Dendritic cell treated with granulocyte-macrophage colony-stimulating factor and Interleukin-4, amounts not matched to agents 40 ng/mL and 50 ng/mL, for 4 days (primary cell): Measurements from ENCODE around the gene SEC22C.
"Not testable (repeated sequence)": the region's sequence is repeated elsewhere in the genome, so short reads cannot be mapped to it uniquely, and the experiment has no call there.

Experiments used
- H3K27ac Mint-ChIP-seq: one replicate; pipeline ENCODE4 v1.8.0; 2022; ENCODE audit warnings: mild to moderate bottlenecking, mixed read lengths
- H3K27me3 Mint-ChIP-seq: one replicate; pipeline ENCODE4 v1.8.0; 2022; ENCODE audit warnings: mild to moderate bottlenecking, mixed read lengths
- H3K36me3 Mint-ChIP-seq: one replicate; pipeline ENCODE4 v1.8.0; 2022; ENCODE audit warnings: low read depth, mixed read lengths
- H3K4me1 Mint-ChIP-seq: one replicate; pipeline ENCODE4 v1.8.0; 2022; ENCODE audit warnings: low read depth, mixed read lengths
- H3K4me3 Mint-ChIP-seq: one replicate; pipeline ENCODE4 v1.8.0; 2022; ENCODE audit warnings: mild to moderate bottlenecking, moderate library complexity, mixed read lengths
- H3K9me3 Mint-ChIP-seq: one replicate; pipeline ENCODE4 v1.8.0; 2022; ENCODE audit warnings: mixed read lengths
- intact Hi-C: fragments of 100-400 bp; cut with micrococcal nuclease; formaldehyde crosslinking; loops from one replicate; pipeline ENCODE4 v1.15.0; 2022

SEC22C gene

DNA sequence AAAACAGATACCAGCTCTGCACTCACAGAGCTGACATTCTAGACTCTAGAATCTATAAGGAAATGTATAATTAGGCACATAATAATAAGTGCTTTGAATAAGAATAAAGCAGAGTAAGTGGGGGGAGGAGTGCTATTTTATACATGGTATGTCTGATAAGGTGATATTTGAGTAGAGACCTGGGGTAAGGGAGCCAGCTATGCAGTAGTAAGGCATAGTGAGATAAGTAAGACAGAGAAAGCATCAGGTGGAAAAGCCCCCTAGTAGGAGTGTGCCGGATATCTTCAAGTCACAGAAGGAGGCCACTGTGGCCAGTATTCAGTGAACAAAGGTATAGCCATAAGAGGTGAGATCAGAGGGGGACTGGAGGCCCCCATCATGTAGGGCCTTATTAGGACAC is 11.9 kb upstream of the SEC22C start:
- Mint-ChIP-seq H3K27ac (no peak overlapping the region), H3K4me3 (no peak overlapping the region), H3K9me3 (no peaks in the 10 kb centered on the region), H3K27me3 (no peaks in the 10 kb centered on the region), H3K4me1 (peaks cover 37% of the 10 kb centered on the region), H3K36me3 (peaks cover 49% of the 10 kb centered on the region)
- intact Hi-C loops = no loop called here

DNA sequence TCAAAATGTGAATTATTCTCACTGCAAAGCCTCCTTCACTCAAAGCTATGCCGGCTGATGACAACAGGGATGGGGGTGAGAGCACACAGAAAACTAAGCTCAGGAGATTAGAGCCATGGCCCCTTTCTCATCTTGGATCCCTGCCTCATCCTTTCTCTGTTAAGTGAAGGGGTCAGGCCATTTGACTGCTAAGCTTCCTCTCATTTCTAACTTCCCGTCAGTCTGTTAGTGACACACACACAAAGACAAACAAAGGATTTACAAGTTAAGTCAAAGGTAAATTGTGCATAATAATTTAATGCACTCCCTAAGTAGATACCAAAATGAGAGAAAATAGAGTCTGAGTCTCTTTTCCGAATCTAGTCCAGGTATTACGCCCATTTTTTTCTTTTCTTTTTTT is 10.0 kb upstream of the SEC22C start:
- Mint-ChIP-seq H3K9me3 (no peaks in the 10 kb centered on the region), H3K4me3 (peak overlapping the region; percentile 42), H3K27me3 (no peaks in the 10 kb centered on the region), H3K4me1 (peaks cover 32% of the 10 kb centered on the region), H3K27ac (peak overlapping the region; percentile 92), H3K36me3 (peaks cover 43% of the 10 kb centered on the region)
- intact Hi-C loops = loop anchor here (1.0 kb wide), 1 partner anchor 11 kb away; the partner anchor contains the start of gene SEC22C

DNA sequence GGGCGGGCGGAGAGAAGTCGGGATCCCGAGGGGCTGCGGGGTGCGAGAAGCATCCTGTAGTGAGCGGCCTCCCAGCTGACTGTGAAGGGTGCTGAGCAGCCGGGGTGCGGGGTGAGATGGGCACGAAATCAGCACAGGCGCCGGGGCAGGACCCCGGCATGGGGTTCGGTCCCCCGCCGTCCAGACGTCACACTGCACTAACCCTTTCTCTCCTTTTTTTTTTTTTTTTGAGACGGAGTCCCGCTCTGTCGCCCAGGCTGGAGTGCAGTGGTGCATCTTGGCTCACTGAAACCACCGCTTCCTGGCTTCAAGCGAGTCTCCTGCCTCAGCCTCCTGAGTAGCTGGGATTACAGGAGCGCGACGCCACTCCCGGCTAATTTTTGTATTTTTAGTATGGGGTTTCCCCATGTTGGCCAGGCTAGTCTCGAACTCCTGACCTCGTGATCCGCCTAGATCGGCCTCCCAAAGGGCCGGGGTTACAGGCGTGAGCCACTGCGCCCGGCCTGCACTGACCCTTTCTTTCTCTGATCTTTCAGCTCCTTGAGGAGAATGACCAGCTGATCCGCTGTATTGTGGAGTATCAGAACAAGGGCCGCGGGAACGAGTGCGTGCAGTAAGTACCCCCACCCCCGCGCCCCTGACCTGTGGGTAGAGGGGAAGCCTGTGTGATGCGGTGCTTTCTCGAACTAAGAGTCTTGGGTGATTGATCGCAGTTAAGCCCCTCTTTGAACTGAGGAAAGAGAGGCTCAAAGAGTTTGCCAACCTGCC is 9.4 kb upstream of the SEC22C start:
- peak overlapping the region; percentile 92 for H3K27ac Mint-ChIP-seq

DNA sequence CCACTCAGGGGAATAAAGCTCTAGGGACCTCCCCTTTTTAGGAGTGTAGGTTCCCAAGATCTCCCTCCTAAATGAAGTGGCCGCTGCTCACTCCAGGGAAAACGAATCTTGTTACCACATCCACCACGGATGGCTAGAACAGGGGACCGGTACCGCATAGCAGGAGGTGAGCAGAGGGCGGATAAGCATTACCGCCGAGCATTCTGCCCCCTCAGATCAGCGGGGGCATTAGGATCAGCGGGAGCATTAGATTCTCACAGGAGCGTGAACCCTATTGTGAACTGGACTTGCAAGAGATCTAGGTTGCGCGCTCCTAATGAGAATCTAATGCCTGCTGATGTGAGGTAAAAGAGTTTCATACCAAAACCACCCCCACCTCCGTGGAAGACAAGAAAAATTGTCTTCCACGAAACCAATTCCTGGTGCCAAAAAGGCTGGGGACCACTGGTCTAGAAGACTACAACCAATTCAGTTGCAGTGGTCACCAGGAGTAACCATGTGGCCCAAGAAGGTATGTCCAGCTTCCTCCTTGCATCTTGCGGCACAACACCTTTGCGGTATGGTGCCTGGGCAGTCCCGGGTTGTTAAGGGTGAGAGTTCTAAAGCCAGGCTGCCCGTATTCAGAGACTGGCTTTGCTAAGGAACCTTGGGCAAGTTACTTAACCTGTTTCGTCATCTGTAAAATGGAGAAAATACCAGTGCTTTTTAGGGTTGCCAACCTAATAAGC is 7.8 kb upstream of the SEC22C start:
- H3K27me3 Mint-ChIP-seq = no peaks in the 10 kb centered on the region
- peaks cover 27% of the 10 kb centered on the region for H3K4me1 Mint-ChIP-seq
- intact Hi-C loops = loop anchor here (1.0 kb wide), 1 partner anchor 11 kb away; the partner anchor contains the start of gene NKTR
- no peaks in the 10 kb centered on the region for H3K9me3 Mint-ChIP-seq
- peak overlapping the region; percentile 86 for H3K4me3 Mint-ChIP-seq
- peak overlapping the region; percentile 92 for H3K27ac Mint-ChIP-seq
- H3K36me3 Mint-ChIP-seq = peaks cover 28% of the 10 kb centered on the region

More for the DNA sequence above, 9.4 kb upstream of the SEC22C start:
- peaks cover 39% of the 10 kb centered on the region for H3K36me3 Mint-ChIP-seq
- H3K4me1 Mint-ChIP-seq = peaks cover 32% of the 10 kb centered on the region
- H3K27me3 Mint-ChIP-seq = no peaks in the 10 kb centered on the region
- intact Hi-C loops = loop anchor here (1.0 kb wide), 2 partner anchors 9 to 10 kb away; partner anchors contain the start of genes NKTR and SEC22C
- no peaks in the 10 kb centered on the region for H3K9me3 Mint-ChIP-seq
- H3K4me3 Mint-ChIP-seq = peak overlapping the region; percentile 86

DNA sequence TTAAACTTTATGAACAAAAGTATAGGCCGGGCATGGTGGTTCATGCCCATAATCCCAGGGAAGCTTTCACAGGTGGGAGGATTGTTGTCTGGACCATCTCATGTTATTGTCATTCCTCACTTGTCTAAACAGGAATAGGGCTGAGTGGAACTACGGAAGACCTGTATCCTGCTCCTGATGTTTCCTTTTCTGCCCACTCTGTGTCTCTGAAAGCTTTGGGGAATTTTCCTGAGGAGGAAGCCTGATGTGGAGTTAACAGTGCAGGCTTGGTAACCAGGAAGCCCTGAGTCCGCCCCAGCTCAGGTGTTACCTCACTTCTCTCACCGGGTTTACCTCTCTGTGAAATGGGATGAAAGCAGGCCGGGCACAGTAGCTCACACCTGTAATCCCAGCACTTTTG is 6.9 kb upstream of the SEC22C start:
- H3K36me3 Mint-ChIP-seq = peaks cover 19% of the 10 kb centered on the region
- peaks cover 22% of the 10 kb centered on the region for H3K4me1 Mint-ChIP-seq
- no peak overlapping the region for H3K4me3 Mint-ChIP-seq
- intact Hi-C loops = no loop called here
- no peaks in the 10 kb centered on the region for H3K27me3 Mint-ChIP-seq
- H3K9me3 Mint-ChIP-seq = no peaks in the 10 kb centered on the region
- H3K27ac Mint-ChIP-seq = peak overlapping the region; percentile 13

DNA sequence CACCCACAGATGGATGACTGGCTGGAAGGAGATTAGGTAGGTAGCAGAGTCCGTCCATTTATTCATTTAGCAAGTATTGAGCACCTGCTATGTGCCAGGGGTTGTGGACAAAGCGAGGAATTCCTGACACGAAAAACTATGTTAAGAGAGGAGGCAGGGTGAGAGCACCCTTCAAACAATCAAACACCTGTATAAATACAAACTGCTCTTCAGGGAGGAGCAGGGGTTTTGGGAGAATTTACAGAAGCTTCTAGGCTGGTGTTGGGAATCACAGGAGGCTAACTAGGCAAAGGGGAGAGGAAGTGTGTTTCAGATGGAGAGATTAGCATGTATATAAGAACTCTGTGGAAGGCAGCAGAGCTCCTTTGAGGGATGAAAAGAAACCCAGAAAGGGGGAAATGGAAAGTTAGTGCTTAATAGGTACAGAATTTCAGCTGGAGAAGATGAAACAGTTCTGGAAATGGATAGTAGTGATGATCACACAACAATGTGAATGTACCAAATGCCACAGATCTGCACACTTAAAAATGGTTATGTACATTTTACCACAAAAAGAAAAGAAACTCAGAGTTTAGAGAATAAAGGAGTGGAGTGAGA is 805 bp upstream of the SEC22C start:
- Mint-ChIP-seq H3K9me3 (no peaks in the 10 kb centered on the region), H3K4me1 (peaks cover 32% of the 10 kb centered on the region), H3K27ac (peak overlapping the region; percentile 92), H3K27me3 (no peaks in the 10 kb centered on the region), H3K4me3 (peak overlapping the region; percentile 86), H3K36me3 (peaks cover 21% of the 10 kb centered on the region)
- intact Hi-C loops = loop anchor here (5.0 kb wide), 1 partner anchor 70 kb away; the partner anchor contains the start of gene ZBTB47

DNA sequence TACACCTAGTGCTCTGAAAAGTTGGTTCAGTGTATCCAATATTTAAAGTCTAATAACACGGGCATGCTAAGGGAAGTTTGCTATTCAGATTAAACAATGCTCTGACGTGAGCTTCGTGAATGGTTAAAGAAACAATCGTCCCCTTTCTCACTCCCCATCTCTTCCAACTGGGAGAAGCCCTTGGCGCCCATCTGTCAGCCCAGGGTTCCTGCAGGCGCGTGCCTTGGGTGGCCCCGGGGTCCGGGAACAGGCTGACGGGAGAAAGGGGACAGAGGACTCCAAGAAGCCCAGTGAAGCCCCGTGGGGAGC is 413 bp downstream of the SEC22C start:
- Mint-ChIP-seq H3K9me3 (no peaks in the 10 kb centered on the region), H3K4me1 (peaks cover 32% of the 10 kb centered on the region), H3K36me3 (peaks cover 25% of the 10 kb centered on the region), H3K4me3 (peak overlapping the region; percentile 86), H3K27me3 (no peaks in the 10 kb centered on the region), H3K27ac (peak overlapping the region; percentile 92)
- intact Hi-C loops = loop anchor here (1.0 to 5.0 kb wide), 2 partner anchors 10 to 71 kb away; partner anchors contain the start of gene ZBTB47

DNA sequence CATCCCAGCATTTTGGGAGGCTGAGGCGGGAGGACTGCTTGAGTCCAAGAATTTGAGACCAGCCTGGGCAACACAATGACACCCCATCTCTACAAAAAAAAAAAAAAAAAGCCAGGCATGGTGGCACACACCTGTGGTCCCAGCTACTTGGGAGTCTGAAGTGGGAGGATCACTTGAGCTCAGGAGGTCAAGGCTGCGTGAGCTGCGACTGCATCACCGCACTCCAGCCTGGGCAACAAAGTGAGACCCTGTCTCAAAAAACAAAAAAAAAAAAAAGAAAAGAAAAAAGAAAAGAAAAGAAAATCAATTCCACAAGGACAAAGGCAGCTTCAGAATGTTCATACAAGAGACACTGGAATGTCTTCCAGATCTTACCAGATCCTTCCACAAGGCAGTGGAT is 2.4 kb downstream of the SEC22C start:
- intact Hi-C loops, H3K4me3 Mint-ChIP-seq, H3K27me3 Mint-ChIP-seq, H3K27ac Mint-ChIP-seq: not testable (repeated sequence)
- Mint-ChIP-seq H3K4me1 (peaks cover 32% of the 10 kb centered on the region), H3K36me3 (peaks cover 45% of the 10 kb centered on the region), H3K9me3 (peaks cover 18% of the 10 kb centered on the region)

DNA sequence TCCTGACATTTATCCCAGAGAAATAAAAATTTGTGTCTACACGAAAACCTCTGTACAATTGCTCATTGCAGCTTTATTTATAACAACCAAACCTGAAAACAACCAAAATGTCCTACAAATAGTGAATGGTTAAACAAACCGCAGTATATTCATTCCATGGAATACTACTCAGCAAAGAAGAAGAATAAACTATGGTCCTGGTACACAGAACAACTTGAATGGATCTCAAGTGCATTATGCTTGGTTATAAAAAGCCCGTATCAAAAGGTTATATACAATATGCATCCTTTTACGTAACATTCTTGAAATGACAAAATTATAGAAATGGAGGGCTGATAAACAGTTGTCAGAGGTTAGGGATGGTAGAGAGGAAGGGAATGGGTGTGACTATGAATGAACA is 3.7 kb downstream of the SEC22C start:
- Mint-ChIP-seq H3K4me3 (no peak overlapping the region), H3K27ac (no peak overlapping the region), H3K36me3 (peaks cover 58% of the 10 kb centered on the region), H3K27me3 (no peaks in the 10 kb centered on the region), H3K4me1 (peaks cover 28% of the 10 kb centered on the region), H3K9me3 (peaks cover 26% of the 10 kb centered on the region)
- intact Hi-C loops = no loop called here

DNA sequence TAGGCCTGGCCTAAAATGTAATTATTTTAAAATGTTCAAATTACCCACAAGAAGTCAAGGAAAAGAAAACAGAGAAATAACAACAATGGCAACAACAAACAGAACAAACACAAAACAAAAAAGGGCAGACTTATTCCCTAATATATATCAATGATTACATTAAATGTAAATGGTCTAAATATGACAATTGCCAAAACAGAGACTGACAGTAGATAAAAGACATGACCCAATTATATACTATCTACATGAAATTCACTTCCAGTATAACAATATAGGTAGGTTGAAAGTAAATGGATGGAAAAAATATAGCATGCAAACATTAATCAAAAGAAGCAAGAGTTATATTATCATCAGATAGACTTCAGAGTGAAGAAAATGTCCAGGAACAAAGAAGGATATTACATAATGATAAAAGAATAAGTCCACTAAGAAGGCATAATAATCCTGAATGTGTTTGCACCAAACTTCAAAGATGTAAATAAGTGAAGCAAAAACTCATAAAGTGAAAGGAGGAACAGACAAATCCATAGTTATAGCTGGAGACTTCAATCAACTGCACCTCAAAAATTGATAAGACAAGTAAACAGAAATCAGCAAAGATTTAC is 6.5 kb downstream of the SEC22C start:
- intact Hi-C loops = no loop called here

DNA sequence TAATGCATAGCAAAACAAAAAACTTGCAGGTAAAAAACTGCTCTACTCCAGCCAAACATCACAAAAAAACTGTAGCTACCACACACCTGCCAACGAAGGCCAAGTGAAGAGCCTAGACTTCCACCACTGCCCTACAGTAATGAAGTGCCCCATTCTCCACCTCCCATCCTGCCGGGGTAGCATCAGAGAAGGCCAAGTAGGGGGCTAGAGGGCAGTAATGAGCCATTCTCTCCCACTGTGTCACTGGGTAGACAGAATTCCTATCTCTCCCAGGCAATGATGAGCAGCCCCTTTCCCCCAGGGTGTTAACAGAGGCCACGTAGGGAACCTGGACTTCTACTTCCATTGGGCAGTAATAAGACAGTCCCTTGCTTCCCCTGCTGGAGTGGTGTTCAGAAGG is 9.5 kb downstream of the SEC22C start:
- H3K27me3 Mint-ChIP-seq = no peaks in the 10 kb centered on the region
- peaks cover 11% of the 10 kb centered on the region for H3K4me1 Mint-ChIP-seq
- intact Hi-C loops = loop anchor here (2.0 to 5.0 kb wide), 2 partner anchors 45 to 171 kb away; no protein-coding TSS in a partner anchor
- H3K27ac Mint-ChIP-seq = no peak overlapping the region
- H3K36me3 Mint-ChIP-seq = peaks cover 72% of the 10 kb centered on the region
- H3K4me3 Mint-ChIP-seq = no peak overlapping the region
- peaks cover 26% of the 10 kb centered on the region for H3K9me3 Mint-ChIP-seq

More for the DNA sequence above, 6.5 kb downstream of the SEC22C start:
- Mint-ChIP-seq H3K27ac (no peak overlapping the region), H3K4me3 (no peak overlapping the region), H3K27me3 (no peaks in the 10 kb centered on the region), H3K4me1 (peaks cover 24% of the 10 kb centered on the region), H3K9me3 (peaks cover 26% of the 10 kb centered on the region), H3K36me3 (peaks cover 70% of the 10 kb centered on the region)

DNA sequence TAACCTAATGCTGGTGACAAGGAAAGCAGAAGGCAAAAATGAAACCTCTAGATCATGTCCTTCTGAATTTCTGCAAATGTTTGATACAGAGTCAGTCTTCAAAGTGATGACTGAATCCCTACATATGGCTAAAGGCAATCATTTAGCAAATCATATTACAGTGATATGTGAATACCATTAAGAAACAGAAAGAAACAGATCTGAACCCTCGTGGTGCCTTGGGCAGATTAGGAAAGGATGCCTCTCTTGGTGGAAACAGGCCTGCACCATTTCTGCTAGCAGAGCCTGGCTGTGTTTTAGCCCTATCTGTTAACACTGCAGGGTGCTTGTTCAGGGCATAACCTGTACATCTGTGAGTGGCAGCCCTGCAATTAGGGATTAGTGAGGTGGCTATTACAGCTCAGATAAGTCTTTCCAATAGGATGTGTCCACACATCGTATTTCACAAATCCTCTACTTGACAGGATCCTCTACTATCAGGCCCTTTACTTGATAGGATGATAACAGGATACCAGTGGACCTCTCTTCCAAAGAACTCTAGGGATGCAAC is 12.1 kb downstream of the SEC22C start:
- Mint-ChIP-seq H3K4me3 (no peak overlapping the region), H3K4me1 (peaks cover 11% of the 10 kb centered on the region), H3K27ac (no peak overlapping the region), H3K9me3 (peaks cover 12% of the 10 kb centered on the region), H3K27me3 (no peaks in the 10 kb centered on the region), H3K36me3 (peaks cover 80% of the 10 kb centered on the region)
- intact Hi-C loops = loop anchor here (5.0 kb wide), 1 partner anchor 48 kb away; no protein-coding TSS in a partner anchor

DNA sequence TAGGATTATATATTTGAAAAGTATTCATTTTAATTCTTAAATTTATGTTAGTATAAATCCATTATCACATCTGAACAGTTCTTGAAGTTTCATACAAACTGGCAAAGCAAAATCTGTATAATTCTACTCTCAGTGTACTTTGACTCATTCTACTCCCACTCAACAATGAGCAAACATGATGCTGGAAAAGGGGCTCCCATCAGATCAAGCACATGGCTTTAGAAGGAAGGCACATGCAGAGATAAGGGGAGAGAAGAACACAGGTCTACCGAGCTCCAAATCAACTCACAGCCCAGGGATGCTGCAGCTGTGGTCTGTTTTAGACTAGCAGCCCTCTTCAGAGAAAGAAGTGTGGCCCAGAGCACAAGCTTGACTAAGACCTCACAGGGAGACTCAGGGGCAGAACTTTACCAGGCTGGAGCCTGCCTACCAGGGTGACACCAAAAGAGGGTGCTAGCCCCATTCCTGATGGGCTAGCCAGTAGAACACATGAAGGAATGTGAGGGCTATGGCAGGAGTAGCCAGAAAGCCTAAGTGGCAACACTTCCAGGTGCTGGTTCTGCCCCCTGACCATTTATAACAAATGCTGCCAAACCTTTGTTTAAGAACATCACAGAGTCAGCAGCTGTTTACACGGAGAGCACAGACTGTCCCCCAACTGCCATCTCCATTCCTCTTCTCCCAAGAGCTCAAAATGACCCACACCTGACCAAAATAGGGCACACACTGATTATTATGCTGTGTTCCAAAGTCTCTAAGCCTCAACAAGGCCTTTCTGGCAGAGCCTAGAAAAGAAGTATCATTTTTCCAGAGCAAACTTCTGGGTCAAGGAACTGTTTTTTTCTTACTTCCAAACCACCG is 19.5 kb downstream of the SEC22C start:
- H3K36me3 Mint-ChIP-seq = peaks cover 92% of the 10 kb centered on the region
- intact Hi-C loops = no loop called here
- no peaks in the 10 kb centered on the region for H3K4me1 Mint-ChIP-seq
- no peaks in the 10 kb centered on the region for H3K9me3 Mint-ChIP-seq
- H3K27me3 Mint-ChIP-seq = no peaks in the 10 kb centered on the region
- no peak overlapping the region for H3K4me3 Mint-ChIP-seq
- no peak overlapping the region for H3K27ac Mint-ChIP-seq
